ENCODE data around the gene NEK3. TPM values are rescaled to one million over a fixed set of nuclear protein-coding genes. Genes with fewer than 3 reads are reported as not detected.
"Not testable (repeated sequence)": the region's sequence is repeated elsewhere in the genome, so short reads cannot be mapped to it uniquely, and the experiment has no call there.

The NEK3 gene
- total RNA-seq, 1 donor from 2014 or later = 27.5 TPM

- TF ChIP-seq CTCF (conservative IDR thresholded peaks at IDR 0.05) = no peak
- no peak for DNase-seq (ENCODE audit: low read depth, low spot score)
- Mint-ChIP-seq H3K36me3 (ENCODE audit: low read depth) (no peaks in the 10 kb centered on the region), H3K4me1 (no peaks in the 10 kb centered on the region), H3K9me3 (no peaks in the 10 kb centered on the region), H3K27ac (ENCODE audit: unreplicated experiment) (no peak overlapping the region), H3K4me3 (no peak overlapping the region), H3K27me3 (ENCODE audit: low read depth) (no peaks in the 10 kb centered on the region)
These were observed 46.8 kb downstream of the NEK3 start for GRCh38 chr13:52112591-52112990.

GRCh38 chr13:52109116-52109670, 50.2 kb downstream of the NEK3 start:
- Mint-ChIP-seq H3K4me1 (no peaks in the 10 kb centered on the region), H3K4me3 (no peak overlapping the region), H3K27me3 (ENCODE audit: low read depth) (no peaks in the 10 kb centered on the region), H3K36me3 (ENCODE audit: low read depth) (no peaks in the 10 kb centered on the region), H3K9me3 (no peaks in the 10 kb centered on the region), H3K27ac (ENCODE audit: unreplicated experiment) (no peak overlapping the region)
- no peak for DNase-seq (ENCODE audit: low read depth, low spot score)
- TF ChIP-seq CTCF (conservative IDR thresholded peaks at IDR 0.05) = no peak

GRCh38 chr13:52105841-52106240, 53.6 kb downstream of the NEK3 start:
- no peak for DNase-seq (ENCODE audit: low read depth, low spot score)
- Mint-ChIP-seq H3K27ac (ENCODE audit: unreplicated experiment) (no peak overlapping the region), H3K9me3 (no peaks in the 10 kb centered on the region), H3K36me3 (ENCODE audit: low read depth) (no peaks in the 10 kb centered on the region), H3K4me1 (no peaks in the 10 kb centered on the region), H3K4me3 (no peak overlapping the region), H3K27me3 (ENCODE audit: low read depth) (no peaks in the 10 kb centered on the region)
- no peak for TF ChIP-seq CTCF (conservative IDR thresholded peaks at IDR 0.05)

DNA sequence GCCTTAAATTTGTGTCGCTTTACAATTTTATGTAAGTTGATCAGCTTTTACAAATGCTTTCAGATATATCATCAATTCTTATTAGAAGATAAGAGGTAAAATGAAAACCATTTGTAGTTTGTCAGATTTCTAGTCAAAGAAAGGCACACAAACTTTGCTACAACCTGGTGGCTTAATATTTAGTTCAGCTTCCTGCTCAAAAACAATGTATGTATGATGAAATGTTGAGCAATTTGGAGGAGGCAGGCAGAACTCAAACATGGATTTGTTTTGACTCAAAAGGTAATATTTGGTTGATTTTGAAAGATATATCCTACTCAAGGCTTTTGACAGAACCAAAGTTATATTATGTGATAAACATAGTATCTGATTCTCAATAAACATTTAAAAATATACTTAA, 54.8 kb downstream of the NEK3 start:
- Mint-ChIP-seq H3K4me1 (no peaks in the 10 kb centered on the region), H3K9me3 (no peaks in the 10 kb centered on the region), H3K36me3 (ENCODE audit: low read depth) (no peaks in the 10 kb centered on the region), H3K27me3 (ENCODE audit: low read depth) (no peaks in the 10 kb centered on the region), H3K4me3 (no peak overlapping the region), H3K27ac (ENCODE audit: unreplicated experiment) (no peak overlapping the region)
- no peak for TF ChIP-seq CTCF (conservative IDR thresholded peaks at IDR 0.05)
- no peak for DNase-seq (ENCODE audit: low read depth, low spot score)

- Mint-ChIP-seq H3K27ac (ENCODE audit: unreplicated experiment) (no peak overlapping the region), H3K9me3 (no peaks in the 10 kb centered on the region), H3K36me3 (ENCODE audit: low read depth) (no peaks in the 10 kb centered on the region), H3K4me1 (no peaks in the 10 kb centered on the region), H3K4me3 (no peak overlapping the region), H3K27me3 (ENCODE audit: low read depth) (no peaks in the 10 kb centered on the region)
- no peak for TF ChIP-seq CTCF (conservative IDR thresholded peaks at IDR 0.05)
- DNase-seq (ENCODE audit: low read depth, low spot score) = no peak
These were observed 56.0 kb downstream of the NEK3 start for GRCh38 chr13:52103386-52103785.

GRCh38 chr13:52102423-52102822, 57.0 kb downstream of the NEK3 start:
- H3K27ac Mint-ChIP-seq (ENCODE audit: unreplicated experiment); H3K4me1 Mint-ChIP-seq; H3K36me3 Mint-ChIP-seq (ENCODE audit: low read depth); H3K4me3 Mint-ChIP-seq; H3K9me3 Mint-ChIP-seq; H3K27me3 Mint-ChIP-seq (ENCODE audit: low read depth); DNase-seq (ENCODE audit: low read depth, low spot score): not testable (repeated sequence)
